Liver (tissue), 3 donors: ENCODE results near the gene SCGN.

Experiments
- TAF1 ChIP-seq: conservative IDR thresholded peaks from 2 replicates; pipeline ENCODE4 v1.6.1; 2016; ENCODE audit warnings: antibody characterized with exemption, mild to moderate bottlenecking
- TF ChIP-seq, protein P1 (sequence below): fragments of 150-350 bp; IDR thresholded peaks from 2 replicates; pipeline ENCODE4 v1.5.1; 2017; ENCODE audit warnings: improper control_type of control experiment, low read depth, low read length; ENCODE audit not compliant: missing input control
- TF ChIP-seq, protein P2 (sequence below): IDR thresholded peaks from 2 replicates; pipeline ENCODE4 v1.6.1; 2016; ENCODE audit warnings: antibody characterized with exemption, mild to moderate bottlenecking
- donor health status: healthy.
- donor health status: healthy.

DNA sequence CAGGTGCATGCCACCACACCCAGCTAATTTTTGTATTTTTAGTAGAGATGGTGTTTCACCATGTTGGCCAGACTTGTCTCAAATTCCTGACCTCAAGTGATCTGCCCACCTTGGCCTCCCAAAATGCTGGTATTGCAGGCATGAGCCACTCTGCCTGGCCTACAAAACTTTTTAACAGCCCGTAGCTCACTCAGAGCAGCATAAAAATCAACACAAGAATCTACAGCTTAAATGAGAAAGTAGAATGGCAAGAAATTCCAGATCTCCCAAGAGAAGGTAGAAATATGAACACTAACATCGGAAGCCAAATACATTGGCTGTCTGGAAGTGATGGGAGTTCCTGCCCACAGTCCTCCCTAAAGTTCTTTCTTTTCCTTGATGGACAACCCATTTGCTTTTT is 43.7 kb downstream of the SCGN start:
- TF ChIP-seq, protein P1, sequence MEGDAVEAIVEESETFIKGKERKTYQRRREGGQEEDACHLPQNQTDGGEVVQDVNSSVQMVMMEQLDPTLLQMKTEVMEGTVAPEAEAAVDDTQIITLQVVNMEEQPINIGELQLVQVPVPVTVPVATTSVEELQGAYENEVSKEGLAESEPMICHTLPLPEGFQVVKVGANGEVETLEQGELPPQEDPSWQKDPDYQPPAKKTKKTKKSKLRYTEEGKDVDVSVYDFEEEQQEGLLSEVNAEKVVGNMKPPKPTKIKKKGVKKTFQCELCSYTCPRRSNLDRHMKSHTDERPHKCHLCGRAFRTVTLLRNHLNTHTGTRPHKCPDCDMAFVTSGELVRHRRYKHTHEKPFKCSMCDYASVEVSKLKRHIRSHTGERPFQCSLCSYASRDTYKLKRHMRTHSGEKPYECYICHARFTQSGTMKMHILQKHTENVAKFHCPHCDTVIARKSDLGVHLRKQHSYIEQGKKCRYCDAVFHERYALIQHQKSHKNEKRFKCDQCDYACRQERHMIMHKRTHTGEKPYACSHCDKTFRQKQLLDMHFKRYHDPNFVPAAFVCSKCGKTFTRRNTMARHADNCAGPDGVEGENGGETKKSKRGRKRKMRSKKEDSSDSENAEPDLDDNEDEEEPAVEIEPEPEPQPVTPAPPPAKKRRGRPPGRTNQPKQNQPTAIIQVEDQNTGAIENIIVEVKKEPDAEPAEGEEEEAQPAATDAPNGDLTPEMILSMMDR: no peak
- no peak for TF ChIP-seq TAF1
- TF ChIP-seq, protein P2, sequence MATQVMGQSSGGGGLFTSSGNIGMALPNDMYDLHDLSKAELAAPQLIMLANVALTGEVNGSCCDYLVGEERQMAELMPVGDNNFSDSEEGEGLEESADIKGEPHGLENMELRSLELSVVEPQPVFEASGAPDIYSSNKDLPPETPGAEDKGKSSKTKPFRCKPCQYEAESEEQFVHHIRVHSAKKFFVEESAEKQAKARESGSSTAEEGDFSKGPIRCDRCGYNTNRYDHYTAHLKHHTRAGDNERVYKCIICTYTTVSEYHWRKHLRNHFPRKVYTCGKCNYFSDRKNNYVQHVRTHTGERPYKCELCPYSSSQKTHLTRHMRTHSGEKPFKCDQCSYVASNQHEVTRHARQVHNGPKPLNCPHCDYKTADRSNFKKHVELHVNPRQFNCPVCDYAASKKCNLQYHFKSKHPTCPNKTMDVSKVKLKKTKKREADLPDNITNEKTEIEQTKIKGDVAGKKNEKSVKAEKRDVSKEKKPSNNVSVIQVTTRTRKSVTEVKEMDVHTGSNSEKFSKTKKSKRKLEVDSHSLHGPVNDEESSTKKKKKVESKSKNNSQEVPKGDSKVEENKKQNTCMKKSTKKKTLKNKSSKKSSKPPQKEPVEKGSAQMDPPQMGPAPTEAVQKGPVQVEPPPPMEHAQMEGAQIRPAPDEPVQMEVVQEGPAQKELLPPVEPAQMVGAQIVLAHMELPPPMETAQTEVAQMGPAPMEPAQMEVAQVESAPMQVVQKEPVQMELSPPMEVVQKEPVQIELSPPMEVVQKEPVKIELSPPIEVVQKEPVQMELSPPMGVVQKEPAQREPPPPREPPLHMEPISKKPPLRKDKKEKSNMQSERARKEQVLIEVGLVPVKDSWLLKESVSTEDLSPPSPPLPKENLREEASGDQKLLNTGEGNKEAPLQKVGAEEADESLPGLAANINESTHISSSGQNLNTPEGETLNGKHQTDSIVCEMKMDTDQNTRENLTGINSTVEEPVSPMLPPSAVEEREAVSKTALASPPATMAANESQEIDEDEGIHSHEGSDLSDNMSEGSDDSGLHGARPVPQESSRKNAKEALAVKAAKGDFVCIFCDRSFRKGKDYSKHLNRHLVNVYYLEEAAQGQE: no peak
